Activated CD4-positive, CD25-positive, alpha-beta regulatory T cell treated with anti-CD3 and anti-CD28 coated beads, Interleukin-2, amount 50 U/mL, for 72 hours (primary cell): Measurements from ENCODE around the gene CIAO2A.
A peak's percentile ranks its signal among the peaks of the same experiment; 100 is the strongest.
"Not testable (repeated sequence)": the region's sequence is repeated elsewhere in the genome, so short reads cannot be mapped to it uniquely, and the experiment has no call there.

ENCODE experiments used
- DNase-seq: peaks from one replicate; pipeline ENCODE4 v3.0.0; 2021

Gene CIAO2A

DNA sequence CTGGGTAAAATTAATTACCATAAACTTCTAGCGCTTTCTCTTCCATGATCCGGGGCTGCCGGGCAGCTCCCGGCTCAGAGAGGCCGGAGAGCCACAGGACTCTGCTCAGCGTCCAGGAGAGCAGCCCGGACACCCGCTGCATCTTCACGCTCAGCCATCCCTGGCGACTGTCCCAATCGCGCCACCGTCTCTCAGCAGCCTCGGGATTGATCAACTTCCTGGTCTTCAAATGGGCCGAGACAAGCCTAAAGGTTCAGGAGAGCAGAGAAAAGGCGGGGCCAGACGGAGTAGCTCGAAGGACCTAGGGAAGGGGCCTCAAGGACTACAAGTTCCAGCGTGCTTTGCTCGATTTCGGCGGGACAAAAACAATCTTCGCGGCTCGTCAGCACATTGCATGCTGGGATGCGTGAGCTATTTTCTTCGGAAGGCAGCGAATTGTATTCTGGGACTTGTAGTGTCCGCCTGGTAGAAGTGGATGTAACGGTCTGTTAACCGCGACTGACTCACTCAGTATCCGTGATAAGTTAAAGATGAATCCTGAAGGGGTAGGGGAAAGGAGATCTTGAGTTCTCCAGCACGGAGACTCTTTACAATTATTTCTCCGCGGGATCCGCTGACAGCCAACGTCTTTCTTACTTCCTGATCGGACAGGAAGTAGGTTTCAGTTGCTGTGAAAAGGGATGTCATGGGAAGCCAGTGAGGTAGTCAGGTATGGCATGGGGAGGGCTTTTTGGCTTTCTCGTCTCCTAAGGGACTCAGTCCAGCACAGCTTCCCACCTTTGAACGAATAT lies at the start of gene CIAO2A:
Gene CIAO2A (minus strand): TSS at position 212 of the 791 bp plus-strand sequence. CDS start 70 bp downstream, at position 142.
- DNase-seq, result peak; percentile 84

DNA sequence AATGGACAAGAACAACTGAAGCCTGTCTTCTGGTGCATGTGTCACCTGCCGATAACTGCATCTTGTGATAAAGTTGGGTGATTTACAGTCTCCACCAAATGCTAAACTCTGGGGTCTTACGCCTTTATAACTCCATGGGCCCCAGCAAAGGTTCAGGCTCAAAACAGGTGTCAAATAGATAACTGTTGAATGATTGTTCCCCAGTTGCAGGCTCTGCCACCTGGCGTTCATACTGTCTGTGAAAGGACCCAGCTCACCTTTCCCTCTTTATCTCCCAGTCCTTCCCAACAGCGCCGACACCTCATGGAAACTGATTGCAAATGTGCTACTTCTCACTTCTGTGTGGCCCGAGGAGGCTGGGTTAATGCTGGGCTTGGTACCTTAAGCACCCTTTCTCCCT lies 49.6 kb upstream of the CIAO2A start:
- no peak for DNase-seq

GRCh38 chr15:64141798-64142512 lies 48.3 kb upstream of the CIAO2A start:
- DNase-seq, result no peak

GRCh38 chr15:64138331-64138941 lies 44.8 kb upstream of the CIAO2A start:
- no peak for DNase-seq

DNA sequence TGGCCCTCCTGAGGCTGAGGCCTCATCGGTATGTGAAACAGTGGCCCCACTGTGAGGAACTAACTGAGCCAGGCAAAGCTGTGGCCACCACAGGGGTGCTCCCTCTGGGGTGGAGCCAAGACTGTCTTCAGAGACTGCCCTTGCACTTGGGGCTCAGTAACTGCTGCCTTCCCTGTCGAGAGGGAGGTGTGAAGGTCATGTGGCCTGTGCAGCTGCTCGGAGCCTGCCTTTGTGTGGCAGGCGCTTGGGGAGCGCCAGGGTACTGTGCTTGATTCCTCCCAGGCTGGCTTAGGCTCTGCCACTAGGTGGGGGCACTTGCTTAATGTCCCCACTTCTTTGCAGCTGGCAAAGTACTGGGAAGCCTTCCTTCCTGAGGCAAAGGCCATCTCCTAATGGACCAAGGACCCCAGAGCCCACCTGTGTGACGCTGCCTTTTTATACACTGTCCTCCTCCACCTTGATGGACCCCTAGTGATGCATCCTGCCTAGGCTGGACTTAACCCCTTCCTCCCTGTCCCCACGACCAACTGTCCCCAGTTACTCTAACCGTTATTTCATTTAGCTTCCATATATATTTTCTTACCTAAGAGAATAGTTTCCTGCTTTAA lies 43.7 kb upstream of the CIAO2A start:
- no peak for DNase-seq

GRCh38 chr15:64136347-64136746 lies 42.7 kb upstream of the CIAO2A start:
- DNase-seq, result no peak

GRCh38 chr15:64134345-64134829 lies 40.7 kb upstream of the CIAO2A start:
- DNase-seq, result no peak

GRCh38 chr15:64133623-64134344 lies 40.1 kb upstream of the CIAO2A start:
- DNase-seq, result no peak

- no peak for DNase-seq
Observed at GRCh38 chr15:64132217-64132616, 38.6 kb upstream of the CIAO2A start.

DNA sequence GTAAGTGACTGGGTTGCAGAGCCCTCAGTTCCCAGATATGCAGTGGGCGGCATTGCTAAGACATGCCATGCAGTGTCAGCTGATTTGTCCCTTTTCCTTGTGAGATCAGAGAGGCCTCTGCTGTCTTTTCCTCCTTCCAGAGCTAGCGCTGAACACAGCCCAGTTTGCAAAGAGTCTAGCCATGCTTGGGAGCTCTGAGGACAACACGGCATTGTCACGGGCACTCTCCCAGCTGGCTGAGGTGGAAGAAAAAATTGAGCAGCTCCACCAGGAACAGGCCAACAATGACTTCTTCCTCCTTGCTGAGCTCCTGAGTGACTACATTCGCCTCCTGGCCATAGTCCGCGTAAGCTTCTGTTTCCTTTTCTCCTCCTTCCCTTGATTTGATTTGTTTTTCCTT lies 37.9 kb upstream of the CIAO2A start:
- DNase-seq, result no peak

DNA sequence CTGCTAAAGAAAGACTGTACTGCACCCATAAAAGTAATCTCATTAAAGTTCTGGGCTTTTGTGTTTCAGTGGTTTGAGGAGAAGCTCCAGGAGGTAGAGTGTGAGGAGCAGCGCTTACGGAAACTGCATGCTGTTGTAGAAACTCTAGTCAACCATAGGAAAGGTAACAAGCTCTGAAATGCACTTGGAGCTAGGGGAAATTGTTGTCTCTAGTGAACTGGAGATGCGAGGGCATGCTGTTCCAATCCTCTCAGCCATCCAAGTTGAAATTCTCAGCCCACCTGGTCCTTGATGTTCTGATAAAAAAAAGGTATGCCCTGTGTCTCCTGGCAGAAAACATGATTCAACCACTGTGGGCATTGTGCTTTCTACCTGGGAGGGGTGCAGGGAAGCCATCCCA lies 36.5 kb upstream of the CIAO2A start:
- no peak for DNase-seq

GRCh38 chr15:64127521-64128270 lies 34.1 kb upstream of the CIAO2A start:
- no peak for DNase-seq

DNA sequence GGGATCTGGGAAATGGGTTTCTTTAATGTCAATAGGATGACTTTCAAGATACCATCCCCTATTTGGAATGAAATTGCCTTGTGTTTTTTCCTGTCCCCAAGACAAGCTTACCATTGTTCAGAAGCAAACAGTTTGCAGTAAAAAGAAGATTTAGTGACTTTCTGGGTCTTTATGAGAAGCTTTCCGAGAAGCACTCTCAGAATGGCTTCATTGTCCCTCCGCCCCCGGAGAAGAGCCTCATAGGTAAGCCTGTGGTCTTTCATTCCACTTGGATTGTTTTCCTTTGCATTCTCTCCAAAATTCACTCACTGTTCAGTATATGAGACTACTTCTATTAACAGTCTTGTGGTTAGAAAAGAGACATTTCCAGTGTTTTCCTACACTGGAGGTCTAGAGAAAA lies 32.3 kb upstream of the CIAO2A start:
- DNase-seq, result no peak

- no peak for DNase-seq
Observed at GRCh38 chr15:64122936-64123351, 29.3 kb upstream of the CIAO2A start.

- no peak for DNase-seq
Observed at GRCh38 chr15:64122444-64122843, 28.8 kb upstream of the CIAO2A start.

DNA sequence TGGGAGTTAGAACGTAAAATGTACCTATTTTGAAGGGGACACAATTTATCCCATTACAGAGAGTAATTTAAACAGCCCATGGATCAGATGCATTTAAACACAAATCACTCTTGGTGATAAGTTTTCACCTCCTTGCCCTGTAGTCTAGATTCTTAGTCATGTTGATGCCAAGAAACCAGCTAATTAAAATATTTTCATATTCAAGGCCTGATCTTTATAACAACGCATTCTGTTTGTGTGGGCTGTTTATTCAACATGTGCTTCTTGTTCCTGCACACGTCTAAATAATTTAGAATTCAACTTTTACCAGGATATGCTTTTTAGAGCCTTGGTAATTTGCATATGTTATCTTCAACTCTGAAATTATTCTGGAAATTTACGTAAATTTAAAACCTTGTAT lies 28.0 kb upstream of the CIAO2A start:
- DNase-seq, result no peak

DNA sequence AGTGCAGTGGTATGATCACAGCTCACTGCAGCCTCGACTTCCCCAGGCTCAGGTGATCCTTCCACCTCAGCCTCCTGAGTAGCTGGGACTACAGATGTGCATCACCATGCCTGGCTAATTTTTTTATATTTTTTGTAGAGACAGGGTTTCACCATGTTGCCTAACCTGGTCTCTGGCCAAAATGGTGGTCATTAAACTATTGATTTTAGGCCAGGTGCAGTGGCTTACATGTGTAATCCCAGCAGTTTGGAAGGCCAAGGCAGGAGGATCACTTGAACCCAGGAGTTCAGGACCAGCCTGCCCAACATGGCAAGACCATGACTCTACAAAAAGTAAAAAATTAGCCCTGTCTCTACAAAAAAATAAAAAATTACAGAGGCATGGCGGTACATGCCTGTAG lies 26.7 kb upstream of the CIAO2A start:
- not testable (repeated sequence) for DNase-seq

DNA sequence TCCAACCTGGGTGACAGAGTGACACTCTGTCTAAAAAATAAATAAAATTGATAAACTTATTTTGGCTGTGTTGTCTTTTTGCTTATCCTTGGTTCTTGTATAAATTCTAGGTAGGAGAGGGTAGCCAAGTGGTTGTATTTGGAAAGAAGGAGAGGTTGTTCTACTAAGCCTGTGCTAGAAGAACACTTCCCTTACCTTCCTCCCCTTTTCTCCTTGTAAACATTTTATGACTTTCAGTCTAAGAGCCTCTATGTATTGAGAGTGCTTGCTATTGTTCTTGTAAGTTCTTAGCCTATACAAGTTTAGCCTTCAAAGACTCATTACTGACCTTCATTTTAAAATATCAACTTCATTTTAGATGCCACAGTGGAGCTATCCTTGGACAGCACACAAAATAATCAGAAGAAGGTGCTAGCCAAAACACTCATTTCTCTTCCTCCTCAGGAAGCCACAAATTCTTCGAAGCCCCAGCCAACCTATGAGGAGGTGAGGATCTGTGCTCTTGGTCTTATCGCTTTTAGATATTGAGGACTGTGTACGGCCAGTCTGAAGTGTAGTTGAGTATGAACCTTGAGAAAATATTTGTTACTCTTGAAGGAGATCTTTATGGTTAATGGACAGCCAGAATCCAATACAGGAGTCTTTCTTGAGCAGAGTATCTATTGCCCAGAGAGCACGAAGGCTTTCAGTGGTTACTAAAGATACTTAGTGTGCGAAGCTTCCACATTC lies 24.3 kb upstream of the CIAO2A start:
- DNase-seq, result no peak

- DNase-seq, result no peak
Observed at GRCh38 chr15:64112904-64113303, 19.3 kb upstream of the CIAO2A start.

- DNase-seq, result no peak
Observed at GRCh38 chr15:64112073-64112772, 18.6 kb upstream of the CIAO2A start.

DNA sequence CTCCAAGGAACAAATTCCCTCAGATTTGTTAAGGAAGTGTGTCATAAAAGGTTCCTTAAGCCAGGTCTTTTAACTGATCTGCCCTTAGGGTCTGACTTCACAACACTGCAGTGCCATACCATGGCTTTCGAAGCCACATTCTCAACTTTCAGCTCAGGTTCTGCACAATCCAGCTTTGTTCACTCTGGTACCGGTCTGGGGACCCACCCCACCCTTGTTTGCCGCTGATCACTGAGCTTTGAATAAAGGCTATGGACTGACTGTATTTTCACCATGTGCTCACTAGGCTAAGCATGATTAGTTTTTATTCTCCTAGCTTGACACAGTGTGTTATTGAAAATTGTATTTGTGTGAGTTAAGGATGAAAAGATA lies 18.0 kb upstream of the CIAO2A start:
- DNase-seq, result no peak
